GM19438 (cell line): ENCODE results near the gene CCL3.
A peak's percentile ranks its signal among the peaks of the same experiment; 100 is the strongest.
"Not testable (repeated sequence)": the region's sequence is repeated elsewhere in the genome, so short reads cannot be mapped to it uniquely, and the experiment has no call there.

ENCODE experiments used
- ATAC-seq: cut with Tn5 transposase; IDR thresholded peaks from one replicate; pipeline ENCODE4 v1.9.1; 2021; ENCODE audit warnings: low read depth; ENCODE audit not compliant: unreplicated experiment

CCL3 gene

DNA sequence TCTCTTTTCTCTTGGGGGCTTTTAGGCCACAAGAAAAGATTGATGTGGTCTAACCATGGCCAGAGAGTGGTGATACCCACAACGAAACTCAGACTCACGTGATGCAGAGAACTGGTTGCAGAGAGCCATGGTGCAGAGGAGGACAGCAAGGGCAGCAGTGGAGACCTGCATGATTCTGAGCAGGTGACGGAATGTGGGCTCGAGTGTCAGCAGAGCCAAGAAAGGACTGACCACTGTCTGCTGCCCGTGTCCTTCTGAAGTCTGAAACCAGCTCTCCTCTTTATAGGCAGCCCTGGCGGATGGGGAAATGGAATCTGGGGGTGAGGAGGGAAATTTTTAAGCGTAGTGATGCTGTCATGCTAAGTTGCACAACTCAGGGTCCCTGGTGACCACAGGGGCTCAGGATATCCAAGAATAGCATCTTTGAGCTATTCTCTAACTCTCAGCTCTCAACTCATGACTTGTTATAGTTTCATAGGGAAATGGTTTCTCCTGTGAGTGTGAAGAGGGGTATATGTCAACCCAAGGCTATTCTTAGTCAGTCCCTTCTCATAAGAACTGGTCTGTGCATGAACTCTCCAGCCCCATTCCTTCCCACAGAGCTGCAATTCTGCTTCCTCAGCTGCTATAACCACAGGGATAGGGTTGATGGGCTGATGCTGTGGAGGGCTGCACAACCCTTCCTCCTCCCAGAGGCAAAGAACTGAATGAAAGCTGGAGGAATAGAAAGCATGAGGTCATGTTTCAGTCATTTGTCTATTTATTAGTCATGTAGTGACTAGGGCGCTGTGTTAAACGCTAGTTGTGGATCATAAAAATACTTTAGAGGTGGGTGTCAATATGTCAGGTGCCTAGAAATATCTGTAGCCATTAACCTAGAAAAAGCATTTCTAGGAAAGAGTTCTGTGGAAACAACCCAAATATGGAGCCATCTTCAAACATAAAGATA lies at the start of gene CCL3:
TSS of gene CCL3 (minus strand) at position 256 of the 949 bp plus-strand sequence. CDS start at position 171, 85 bp downstream.
- ATAC-seq, result peak; percentile 78

- ATAC-seq, result no peak
Measured at GRCh38 chr17:36136439-36136838, 46.5 kb upstream of the CCL3 start.

DNA sequence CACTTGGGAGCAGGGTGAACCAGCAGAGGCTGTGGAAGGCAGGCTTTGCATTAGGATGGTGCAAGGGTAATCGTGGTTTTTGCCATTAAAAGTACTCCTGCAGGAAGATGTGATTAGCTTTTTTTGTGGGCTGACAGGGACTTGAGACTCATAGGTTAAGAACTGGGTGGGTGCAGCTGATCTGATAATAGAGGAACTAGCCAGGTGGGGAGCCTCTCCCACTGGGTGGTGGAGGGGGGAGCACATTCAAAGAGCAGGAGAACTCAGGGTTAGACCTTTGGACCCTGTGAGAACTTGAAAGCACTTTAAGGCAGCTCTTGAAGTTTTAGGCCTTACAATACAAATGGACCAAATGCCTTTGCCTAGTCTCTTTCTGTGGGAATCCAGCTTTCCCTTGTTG lies 46.1 kb upstream of the CCL3 start:
- ATAC-seq, result no peak

DNA sequence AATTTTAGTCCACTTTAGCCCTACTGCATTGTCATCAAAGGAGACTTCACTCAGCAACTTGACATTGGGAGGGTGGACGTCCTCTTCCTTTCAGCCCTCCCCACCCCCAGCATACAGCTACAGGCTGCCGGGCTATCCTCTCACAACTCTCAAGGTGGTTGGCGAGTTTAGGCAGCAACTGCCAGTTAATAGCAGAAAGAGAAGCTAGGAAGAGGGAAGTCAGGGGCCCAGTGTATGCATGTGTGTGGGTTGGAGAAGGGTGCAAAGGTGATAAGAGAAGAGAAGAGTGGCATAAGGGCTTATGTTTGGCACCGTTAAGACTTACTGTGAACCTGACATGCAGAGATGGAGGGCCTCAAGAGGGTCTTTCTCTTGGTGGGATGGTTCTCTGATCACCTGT lies 45.5 kb upstream of the CCL3 start:
- ATAC-seq, result no peak

GRCh38 chr17:36133602-36134236 lies 43.8 kb upstream of the CCL3 start:
- ATAC-seq, result no peak

- no peak for ATAC-seq
Measured at GRCh38 chr17:36132421-36132831, 42.5 kb upstream of the CCL3 start.

GRCh38 chr17:36131931-36132330 lies 42.0 kb upstream of the CCL3 start:
- ATAC-seq, result no peak

DNA sequence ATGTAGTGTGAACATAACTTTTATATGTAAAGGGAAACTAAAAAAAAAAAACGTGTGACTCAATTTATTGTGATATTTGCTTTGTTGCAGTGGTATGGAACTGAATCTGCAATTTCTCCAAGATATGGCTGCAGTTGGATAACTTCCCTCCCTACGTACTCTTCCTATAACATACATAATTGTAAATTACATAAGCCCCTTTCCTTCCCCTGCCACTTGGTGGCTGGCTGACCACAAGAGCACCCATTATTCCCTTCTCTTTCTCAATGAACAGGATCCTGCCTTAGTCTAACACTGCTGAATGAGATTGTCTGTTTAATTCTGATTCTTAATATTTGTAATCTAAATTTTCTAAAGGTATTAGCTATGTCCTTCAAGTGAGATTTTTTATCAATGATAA lies 41.5 kb upstream of the CCL3 start:
- no peak for ATAC-seq

DNA sequence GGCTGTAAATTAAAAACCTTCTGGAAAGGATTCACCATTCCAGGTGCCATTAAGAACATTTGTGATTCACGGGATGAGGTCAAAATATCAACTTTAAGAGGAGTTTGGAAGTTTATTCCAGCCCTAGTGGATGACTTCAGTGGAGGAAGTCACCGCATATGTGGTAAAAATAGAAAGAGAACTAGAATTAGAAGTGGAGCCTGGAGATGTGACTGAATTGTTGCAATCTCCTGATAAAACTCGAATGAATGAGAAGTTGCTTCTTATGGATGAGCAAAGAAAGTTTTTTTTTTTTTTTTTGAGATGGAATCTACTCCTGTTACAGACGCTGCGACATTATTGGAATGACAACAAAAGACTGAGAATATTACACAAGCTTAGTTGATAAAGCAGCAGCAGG lies 40.4 kb upstream of the CCL3 start:
- no peak for ATAC-seq

DNA sequence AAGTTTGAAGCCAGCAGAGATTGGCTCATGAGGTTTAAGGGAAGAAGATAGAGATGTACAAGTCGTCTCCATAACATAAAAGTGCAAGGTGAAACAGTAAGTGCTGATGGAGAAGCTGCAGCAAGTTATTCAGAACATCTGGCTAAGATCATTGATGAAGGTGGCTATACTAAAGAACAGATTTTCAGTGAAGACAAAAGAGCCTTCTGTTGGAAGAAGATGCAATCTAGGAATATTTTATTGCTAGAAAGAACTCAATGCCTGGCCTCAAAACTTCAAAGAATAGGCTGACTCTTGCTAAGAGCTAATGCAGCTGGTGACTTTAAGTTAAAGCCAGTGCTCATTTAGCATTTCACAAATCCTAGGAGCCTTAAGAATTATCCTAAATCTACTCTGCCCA lies 39.7 kb upstream of the CCL3 start:
- ATAC-seq, result no peak

GRCh38 chr17:36128411-36128978 lies 38.6 kb upstream of the CCL3 start:
- ATAC-seq, result no peak

GRCh38 chr17:36127911-36128310 lies 38.0 kb upstream of the CCL3 start:
- no peak for ATAC-seq

GRCh38 chr17:36127199-36127893 lies 37.4 kb upstream of the CCL3 start:
- ATAC-seq, result no peak

DNA sequence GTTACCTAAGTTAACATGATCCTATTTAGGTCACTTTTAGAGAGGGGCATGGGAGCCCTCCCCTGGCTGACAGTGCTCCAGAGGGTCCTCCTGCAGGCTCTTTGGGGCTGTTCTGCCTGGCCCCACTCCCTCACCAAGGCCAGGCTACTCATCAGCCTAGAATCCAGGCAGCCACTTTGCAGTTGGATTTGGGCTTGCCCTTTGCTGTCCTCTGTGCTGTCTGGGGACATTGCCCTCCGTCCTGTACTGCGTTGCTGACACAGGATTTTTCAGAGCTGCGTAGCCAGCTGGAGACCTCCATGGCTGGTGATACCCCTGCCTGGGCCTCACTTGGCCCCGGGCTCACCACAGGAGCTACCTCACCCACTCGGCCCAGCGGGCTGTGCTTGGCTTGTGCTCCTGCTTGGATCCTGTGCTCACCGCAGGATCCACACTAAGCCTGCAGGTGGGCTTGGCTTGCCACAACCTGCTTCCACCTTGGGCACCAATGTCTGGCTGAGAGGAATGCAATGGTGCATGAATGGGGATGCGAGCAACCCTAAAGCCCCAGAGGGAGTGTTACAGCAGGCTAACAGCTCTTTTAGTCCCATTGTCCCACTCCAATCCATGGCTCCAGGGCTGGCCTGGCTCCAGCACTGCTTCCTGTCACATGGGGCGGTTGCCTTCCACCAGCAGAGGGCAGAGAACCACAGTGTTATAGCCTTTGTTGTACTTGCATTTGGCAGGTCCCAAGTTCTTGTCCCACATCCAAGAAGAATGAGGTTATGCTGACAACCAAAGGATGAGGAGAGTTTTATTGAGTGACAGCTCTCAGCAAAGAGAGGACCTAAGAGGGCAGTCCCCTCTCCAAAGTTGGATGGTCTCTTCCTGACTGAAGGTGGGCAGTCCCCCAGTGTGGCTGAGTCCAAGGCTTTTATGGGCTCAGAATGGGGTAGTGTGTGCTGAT lies 35.2 kb upstream of the CCL3 start:
- no peak for ATAC-seq

GRCh38 chr17:36123431-36123830 lies 33.5 kb upstream of the CCL3 start:
- ATAC-seq, result no peak

- not testable (repeated sequence) for ATAC-seq
Measured at GRCh38 chr17:36121099-36121498, 31.2 kb upstream of the CCL3 start.

- ATAC-seq, result no peak
Measured at GRCh38 chr17:36120221-36120620, 30.3 kb upstream of the CCL3 start.

DNA sequence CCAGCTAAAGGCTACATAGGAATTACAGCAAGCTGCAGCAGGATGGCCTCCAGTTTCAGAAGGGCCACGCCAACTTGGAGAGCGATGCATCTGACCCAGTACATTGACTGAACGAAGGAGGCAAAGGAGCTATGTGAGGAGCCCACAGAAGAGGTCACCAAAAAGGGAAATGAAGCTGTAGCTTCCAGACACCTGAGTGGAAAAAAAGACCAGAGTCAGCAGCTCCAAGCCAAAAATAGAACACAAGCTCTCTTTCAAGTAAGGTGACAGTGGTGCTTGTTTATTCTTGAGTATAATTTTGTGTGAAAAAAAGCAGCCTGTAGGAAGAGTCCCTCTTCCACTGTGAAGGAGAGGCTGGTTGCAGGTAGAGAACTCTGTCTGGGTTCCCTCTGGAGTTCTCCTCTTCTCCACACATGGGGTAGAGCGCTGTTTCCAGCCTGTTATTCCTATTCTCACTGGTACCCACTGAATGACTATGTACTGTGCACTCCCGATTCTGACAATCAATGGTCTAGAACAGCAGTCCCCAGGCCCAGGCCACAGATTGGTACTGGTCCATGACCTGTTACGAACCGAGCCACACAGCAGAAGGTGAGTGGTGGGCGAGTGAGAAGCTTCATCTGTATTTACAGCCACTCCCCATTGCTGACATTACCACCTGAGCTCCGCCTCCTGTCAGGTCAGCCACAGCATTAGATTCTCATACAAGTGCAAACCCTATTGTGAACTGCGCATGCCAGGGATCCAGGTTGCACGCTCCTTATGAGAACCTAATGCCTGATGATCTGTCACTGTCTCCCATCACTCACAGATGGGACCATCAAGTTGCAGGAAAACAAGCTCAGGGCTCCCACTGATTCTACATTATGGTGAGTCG lies 28.8 kb upstream of the CCL3 start:
- ATAC-seq, result no peak
